WTC11 (cell line): ENCODE data around the gene RIC3. TPM values are rescaled to one million over a fixed set of nuclear protein-coding genes. Genes with fewer than 3 reads are reported as not detected.

Experiments
- ATAC-seq: fragments of 200-7000 bp; cut with Tn5 transposase; 2 replicates; pipeline ENCODE4 v1.10.0; 2021; ENCODE audit warnings: mild to moderate bottlenecking, moderate library complexity
- CTCF ChIA-PET: fragments of 300-600 bp; sonication (Branson Sonifier 250); formaldehyde crosslinking; loops from one replicate; lab custom pipeline; 2021; ENCODE audit warnings: antibody characterized with exemption; lab: Charles Lee
- POLR2A ChIA-PET: fragments of 350-600 bp; sonication (Branson Sonifier 250); formaldehyde crosslinking; loops from one replicate; lab custom pipeline; 2021; ENCODE audit warnings: antibody characterized with exemption; lab: Charles Lee
- DNase-seq: peaks from one replicate; pipeline ENCODE4 v3.0.0; 2021; ENCODE audit warnings: low spot score
- H3K27ac Mint-ChIP-seq: 2 replicates; pipeline ENCODE4 v1.8.0; 2021; ENCODE audit warnings: mixed read lengths
- H3K27me3 Mint-ChIP-seq: 2 replicates; pipeline ENCODE4 v1.8.0; 2021; ENCODE audit warnings: low read depth, mild to moderate bottlenecking, moderate library complexity, mixed read lengths
- H3K36me3 Mint-ChIP-seq: 2 replicates; pipeline ENCODE4 v1.8.0; 2021; ENCODE audit warnings: mixed read lengths
- H3K4me1 Mint-ChIP-seq: 2 replicates; pipeline ENCODE4 v1.8.0; 2022; ENCODE audit warnings: mixed read lengths
- H3K4me3 Mint-ChIP-seq: 2 replicates; pipeline ENCODE4 v1.8.0; 2021; ENCODE audit warnings: mild to moderate bottlenecking, moderate library complexity, mixed read lengths
- H3K9me3 Mint-ChIP-seq: 2 replicates; pipeline ENCODE4 v1.8.0; 2021; ENCODE audit warnings: mixed read lengths
- ARID4B ChIP-seq: sonication (generic); formaldehyde crosslinking; IDR thresholded peaks from 2 replicates; pipeline ENCODE4 v1.8.0; 2023; ENCODE audit warnings: missing genetic modification reagents, mild to moderate bottlenecking, borderline replicate concordance
- ATF2 ChIP-seq: sonication (generic); formaldehyde crosslinking; IDR thresholded peaks from 2 replicates; pipeline ENCODE4 v1.8.1; 2022; ENCODE audit warnings: low read depth, missing genetic modification reagents, borderline replicate concordance
- ERG ChIP-seq: fragments of 250-450 bp; sonication (Bioruptor Pico); IDR thresholded peaks from 2 replicates; pipeline ENCODE4 v1.8.0; 2021; ENCODE audit warnings: mild to moderate bottlenecking
- FOXK1 ChIP-seq: sonication (generic); formaldehyde crosslinking; IDR thresholded peaks from 2 replicates; pipeline ENCODE4 v1.8.0; 2022; ENCODE audit warnings: mild to moderate bottlenecking, moderate library complexity, missing genetic modification reagents
- GABPB1 ChIP-seq: sonication (generic); formaldehyde crosslinking; IDR thresholded peaks from 2 replicates; pipeline ENCODE4 v1.8.1; 2023; ENCODE audit warnings: mild to moderate bottlenecking, missing genetic modification reagents
- IRF1 ChIP-seq: sonication (generic); formaldehyde crosslinking; IDR thresholded peaks from 2 replicates; pipeline ENCODE4 v1.8.0; 2023; ENCODE audit warnings: missing genetic modification reagents
- MLX ChIP-seq: sonication (generic); formaldehyde crosslinking; IDR thresholded peaks from 2 replicates; pipeline ENCODE4 v1.8.1; 2023; ENCODE audit warnings: mild to moderate bottlenecking, missing genetic modification reagents, moderate library complexity
- MXD4 ChIP-seq: fragments of 250-450 bp; sonication (Bioruptor Pico); IDR thresholded peaks from 2 replicates; pipeline ENCODE4 v1.8.0; 2021; ENCODE audit warnings: mild to moderate bottlenecking, moderate library complexity, borderline replicate concordance
- NR3C1 ChIP-seq: sonication (generic); formaldehyde crosslinking; conservative IDR thresholded peaks from 2 replicates; pipeline ENCODE4 v1.8.1; 2023; ENCODE audit warnings: low read depth, mild to moderate bottlenecking, missing genetic modification reagents
- OVOL2 ChIP-seq: fragments of 250-450 bp; sonication (Bioruptor Pico); IDR thresholded peaks from 2 replicates; pipeline ENCODE4 v1.9.0; 2021; ENCODE audit warnings: mild to moderate bottlenecking, borderline replicate concordance
- STAT6 ChIP-seq: sonication (generic); formaldehyde crosslinking; conservative IDR thresholded peaks from 2 replicates; pipeline ENCODE4 v1.8.1; 2023; ENCODE audit warnings: mild to moderate bottlenecking, low read depth, missing genetic modification reagents, moderate library complexity
- TEAD1 ChIP-seq: sonication (generic); formaldehyde crosslinking; IDR thresholded peaks from 2 replicates; pipeline ENCODE4 v1.8.0; 2022; ENCODE audit warnings: mild to moderate bottlenecking, missing genetic modification reagents
- ZNF232 ChIP-seq: sonication (generic); formaldehyde crosslinking; IDR thresholded peaks from 2 replicates; pipeline ENCODE4 v1.8.0; 2022; ENCODE audit warnings: mild to moderate bottlenecking, missing genetic modification reagents
- ZNF423 ChIP-seq: fragments of 250-450 bp; sonication (Bioruptor Pico); IDR thresholded peaks from 2 replicates; pipeline ENCODE4 v2.1.2; 2022; ENCODE audit warnings: mild to moderate bottlenecking, moderate library complexity
- ZNF425 ChIP-seq: fragments of 250-450 bp; sonication (Bioruptor Pico); conservative IDR thresholded peaks from 2 replicates; pipeline ENCODE4 v1.9.0; 2021; ENCODE audit warnings: mild to moderate bottlenecking
- ZNF512 ChIP-seq: sonication (generic); formaldehyde crosslinking; IDR thresholded peaks from 2 replicates; pipeline ENCODE4 v1.8.1; 2022; ENCODE audit warnings: missing genetic modification reagents, borderline replicate concordance
- total RNA-seq: library from RNA; stranded (reverse); gene quantifications from 3 replicates; pipeline ENCODE4 v1.2.3, GENCODE V29; 2021

RIC3 gene
- total RNA-seq, 1 experiment from 2014 or later = 15.7 TPM

- H3K36me3 Mint-ChIP-seq = peaks cover 35% of the 10 kb centered on the region
- DNase-seq (no peak), ATAC-seq (no peak)
- no peak overlapping the region for H3K4me3 Mint-ChIP-seq
- ChIA-PET POLR2A (no interaction called here), CTCF (interaction anchor here (1.1 to 6.9 kb wide), 10 partner anchors 10 to 192 kb away, joined by 3 to 133 read pairs (median 17); partner anchors contain the start of genes LMO1 and RIC3)
- H3K9me3 Mint-ChIP-seq = no peaks in the 10 kb centered on the region
- no peaks in the 10 kb centered on the region; the same call in 1 of the 2 replicates for H3K4me1 Mint-ChIP-seq
- H3K27ac Mint-ChIP-seq = no peak overlapping the region
- H3K27me3 Mint-ChIP-seq = no peaks in the 10 kb centered on the region
- TF ChIP-seq MXD4 = no peak
- TF ChIP-seq STAT6 (CRISPR knock-in tag) = no peak
- no peak for TF ChIP-seq ZNF425 (CRISPR knock-in tag)
- no peak for TF ChIP-seq ZNF423 (CRISPR knock-in tag)
- no peak for TF ChIP-seq NR3C1 (CRISPR knock-in tag)
- TF ChIP-seq IRF1 (CRISPR knock-in tag) = no peak
- no peak for TF ChIP-seq ERG (CRISPR knock-in tag)
- no peak for TF ChIP-seq ARID4B (CRISPR knock-in tag)
- TF ChIP-seq FOXK1 (CRISPR knock-in tag) = no peak
- no peak for TF ChIP-seq ZNF512 (CRISPR knock-in tag)
- TF ChIP-seq TEAD1 (CRISPR knock-in tag) = no peak
- TF ChIP-seq GABPB1 = no peak
- TF ChIP-seq ATF2 (CRISPR knock-in tag) = no peak
- no peak for TF ChIP-seq ZNF232
- TF ChIP-seq MLX (CRISPR knock-in tag) = no peak
- no peak for TF ChIP-seq OVOL2
- TF ChIP-seq, all 79 proteins: peak for 0
These were observed 70.9 kb downstream of the RIC3 start for GRCh38 chr11:8097926-8098325.
